SH-SY5Y (cell line): ENCODE measurements around the gene EEFSEC.

Experiments
- GATA2 ChIP-seq: IDR thresholded peaks from 2 replicates; pipeline ENCODE4 v1.6.1; 2011; ENCODE audit warnings: mild to moderate bottlenecking, low read depth, low read length
- GATA3 ChIP-seq: IDR thresholded peaks from 2 replicates; pipeline ENCODE4 v1.6.1; 2011; ENCODE audit warnings: low read depth, mild to moderate bottlenecking, low read length, moderate library complexity

EEFSEC gene

GRCh38 chr3:128349963-128350599, 196.8 kb downstream of the EEFSEC start:
- TF ChIP-seq GATA3 (no peak), GATA2 (no peak)

GRCh38 chr3:128351546-128351945, 198.3 kb downstream of the EEFSEC start:
- no peak for TF ChIP-seq GATA3
- TF ChIP-seq GATA2, result no peak

GRCh38 chr3:128352326-128352725, 199.0 kb downstream of the EEFSEC start:
- TF ChIP-seq GATA2 (no peak), GATA3 (no peak)

DNA sequence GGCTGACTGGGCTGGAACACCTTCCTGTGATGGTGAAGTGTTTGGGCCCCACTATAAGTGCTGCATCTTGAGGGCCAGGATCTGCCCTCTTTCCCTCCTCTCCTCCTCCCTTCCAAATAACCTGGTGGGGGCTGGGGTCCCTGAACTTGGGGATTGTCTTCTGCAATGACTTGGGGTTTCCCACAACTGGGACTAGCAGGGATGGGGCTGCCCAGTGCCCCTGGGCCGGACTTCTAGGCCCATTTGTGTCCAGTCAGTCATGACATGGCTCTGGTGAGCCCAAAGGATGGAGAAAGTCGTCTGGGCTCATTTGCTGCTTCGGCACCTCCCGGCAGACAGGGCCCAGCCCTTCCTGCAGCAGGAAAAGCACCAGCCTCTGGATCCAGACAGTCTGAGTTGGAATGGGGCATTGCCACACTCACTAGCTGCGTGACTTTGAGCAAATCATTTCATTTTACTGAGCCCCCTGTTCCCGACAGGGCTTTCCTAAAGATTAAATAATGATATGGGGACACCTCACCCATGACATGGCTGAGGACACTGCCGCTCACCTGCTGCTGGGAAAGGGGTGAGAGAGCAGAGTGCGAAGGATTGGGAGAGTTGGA, 200.2 kb downstream of the EEFSEC start:
- TF ChIP-seq GATA2 (no peak), GATA3 (no peak)

DNA sequence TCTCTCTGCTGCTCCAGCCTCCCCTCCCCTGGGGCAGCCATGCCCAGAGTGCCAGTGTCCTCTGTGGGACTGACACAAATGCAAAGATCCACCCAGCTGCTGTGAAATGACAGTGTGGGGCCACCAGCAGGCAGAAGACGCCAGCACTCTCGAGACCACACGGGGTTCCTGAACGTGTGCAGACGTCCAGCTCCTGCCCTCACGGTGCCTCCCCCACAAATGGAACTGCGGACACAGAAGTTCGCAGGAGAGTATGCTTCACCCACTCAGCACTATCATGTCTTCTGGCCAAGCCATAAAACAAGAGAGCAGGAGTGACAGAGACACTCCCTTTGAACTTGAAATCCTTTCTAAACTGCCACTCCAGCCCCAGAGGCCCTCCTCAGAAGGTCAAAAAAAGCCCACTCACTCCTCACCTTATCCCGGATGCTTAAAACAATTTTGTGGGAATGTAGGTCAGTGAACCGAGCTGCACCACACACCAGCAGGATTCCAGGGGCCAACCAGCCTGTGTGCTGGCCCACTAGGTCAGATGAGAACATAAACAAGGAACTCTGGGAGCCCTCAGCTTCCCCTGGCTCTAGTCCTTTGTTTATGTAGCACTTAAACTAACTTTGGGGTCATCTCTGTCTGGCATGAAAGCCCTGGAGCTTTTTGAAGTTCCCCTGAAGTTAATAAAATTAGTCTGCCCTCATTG, 200.9 kb downstream of the EEFSEC start:
- no peak for TF ChIP-seq GATA2
- TF ChIP-seq GATA3, result no peak

- no peak for TF ChIP-seq GATA2
- no peak for TF ChIP-seq GATA3
Observed at GRCh38 chr3:128354788-128355542, 201.7 kb downstream of the EEFSEC start.

DNA sequence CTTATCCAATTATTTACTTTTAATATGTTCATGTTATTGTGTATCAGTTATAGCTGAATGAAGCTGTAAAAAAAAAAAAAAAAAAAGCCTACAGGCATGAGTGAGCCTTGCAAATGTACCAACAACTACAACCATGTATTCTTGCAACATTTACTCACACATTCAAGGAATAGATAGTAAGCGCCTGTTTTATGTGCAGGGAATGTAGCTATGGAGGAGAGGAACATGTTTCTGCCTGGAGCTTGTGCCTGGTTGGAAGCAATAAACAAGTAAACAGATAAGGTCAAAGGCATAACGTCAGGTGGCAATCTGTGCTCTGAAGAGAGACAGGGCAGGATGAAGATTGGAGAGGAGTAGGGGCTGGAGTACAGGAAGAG, 202.2 kb downstream of the EEFSEC start:
- no peak for TF ChIP-seq GATA3
- no peak for TF ChIP-seq GATA2

DNA sequence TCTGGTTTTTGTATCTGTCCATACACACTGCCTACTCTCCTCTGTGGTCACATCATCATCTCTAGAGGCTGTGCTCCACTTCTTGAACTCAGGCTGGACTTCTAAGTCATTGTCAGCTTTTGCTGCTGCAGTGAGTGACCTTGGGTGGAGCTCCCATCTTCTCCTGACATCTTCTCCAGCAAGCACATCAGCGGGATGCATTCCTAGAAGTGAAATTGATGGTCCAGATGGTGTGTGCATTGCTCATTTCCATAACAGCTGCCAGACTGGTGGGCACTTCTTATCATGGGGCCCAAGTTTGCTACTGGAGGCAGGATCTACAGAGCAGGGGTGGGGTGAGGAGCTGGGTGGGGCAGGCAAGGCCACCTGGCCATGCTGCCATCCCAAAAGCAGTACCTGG, 203.5 kb downstream of the EEFSEC start:
- no peak for TF ChIP-seq GATA2
- TF ChIP-seq GATA3, result no peak

DNA sequence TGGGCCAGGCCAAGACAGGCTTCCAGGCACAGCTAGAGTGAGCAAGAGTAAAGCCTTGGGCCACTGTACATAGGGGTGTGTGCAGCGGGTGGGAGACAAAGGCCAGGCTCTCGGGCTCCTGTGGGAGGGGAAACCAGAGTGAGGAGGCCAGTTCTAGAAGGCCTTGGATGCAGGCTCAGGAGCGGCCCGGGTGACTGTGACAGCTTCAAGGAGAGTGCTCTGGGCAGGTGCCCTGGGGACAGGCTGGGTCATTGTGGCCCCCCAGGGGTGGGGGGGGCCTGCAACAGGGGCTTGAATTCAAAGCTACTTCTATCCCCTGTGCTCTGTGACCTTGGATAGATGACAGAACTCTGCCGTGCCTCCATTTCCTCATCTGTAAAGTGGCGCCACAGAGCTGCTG, 204.3 kb downstream of the EEFSEC start:
- no peak for TF ChIP-seq GATA3
- no peak for TF ChIP-seq GATA2

- TF ChIP-seq GATA3, result no peak
- no peak for TF ChIP-seq GATA2
Observed at GRCh38 chr3:128358156-128358895, 205.0 kb downstream of the EEFSEC start.

DNA sequence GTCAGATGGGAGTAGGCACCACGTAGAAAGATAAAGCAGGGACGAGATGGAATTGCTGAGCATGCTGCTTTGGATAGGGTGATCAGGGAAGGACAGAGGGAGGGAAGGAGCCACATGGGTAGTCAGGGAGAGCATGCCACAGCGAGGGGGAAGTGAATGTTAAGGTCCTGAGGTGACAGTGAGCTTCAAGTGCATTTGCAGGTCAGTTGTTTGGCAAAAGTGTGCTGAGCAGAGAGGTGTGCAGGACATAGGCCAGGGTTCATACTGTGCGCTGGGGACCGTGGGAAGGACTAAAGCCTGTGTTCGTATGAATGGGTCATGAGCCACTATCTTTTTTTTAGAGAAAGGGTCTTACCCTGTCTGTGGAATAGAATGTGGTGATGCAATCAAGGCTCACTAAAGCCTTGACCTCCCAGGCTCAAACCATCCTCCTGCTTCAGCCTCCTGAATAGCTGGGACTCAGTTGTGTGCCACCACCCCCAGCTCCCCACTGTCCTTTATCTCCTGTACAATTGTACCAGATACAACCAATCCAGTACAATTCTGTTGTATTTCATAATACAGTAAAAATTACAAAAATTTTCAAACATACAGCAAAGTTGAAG, 205.9 kb downstream of the EEFSEC start:
- TF ChIP-seq GATA3 (no peak), GATA2 (no peak)

GRCh38 chr3:128359846-128360642, 206.8 kb downstream of the EEFSEC start:
- no peak for TF ChIP-seq GATA2
- no peak for TF ChIP-seq GATA3
